BE2C (cell line): Measurements from ENCODE around the gene RIMBP2.
"Not testable (repeated sequence)": the region's sequence is repeated elsewhere in the genome, so short reads cannot be mapped to it uniquely, and the experiment has no call there.

Source experiments
- DNase-seq: peaks from one replicate; pipeline ENCODE4 v3.0.0-alpha.2; 2020
- H3K27me3 ChIP-seq: fragments of 250-450 bp; sonication (Bioruptor Pico); 2 replicates; pipeline ENCODE4 v1.5.1; 2020; ENCODE audit warnings: mild to moderate bottlenecking
- H3K36me3 ChIP-seq: fragments of 250-450 bp; sonication (Bioruptor Pico); 2 replicates; pipeline ENCODE4 v1.5.1; 2020; ENCODE audit warnings: mild to moderate bottlenecking
- H3K4me1 ChIP-seq: fragments of 250-450 bp; sonication (Bioruptor Pico); 2 replicates; pipeline ENCODE4 v1.5.1; 2020
- H3K4me3 ChIP-seq: 2 replicates; pipeline ENCODE4 v1.5.1; 2011; ENCODE audit warnings: low read depth, low read length
- H3K9me3 ChIP-seq: fragments of 250-450 bp; sonication (Bioruptor Pico); 2 replicates; pipeline ENCODE4 v1.5.1; 2020
- CTCF ChIP-seq: IDR thresholded peaks from 2 replicates; pipeline ENCODE4 v1.5.1; 2012; ENCODE audit warnings: mild to moderate bottlenecking, low read depth, low read length

The RIMBP2 gene

GRCh38 chr12:130742112-130742511 is 26.0 kb upstream of the RIMBP2 start:
- no peak for TF ChIP-seq CTCF
- H3K9me3 ChIP-seq = peaks cover 2% of the 10 kb centered on the region; the same call in 1 of the 2 replicates
- no peaks in the 10 kb centered on the region for H3K4me1 ChIP-seq
- no peaks in the 10 kb centered on the region for H3K36me3 ChIP-seq
- no peak overlapping the region for H3K4me3 ChIP-seq
- H3K27me3 ChIP-seq = no peaks in the 10 kb centered on the region
- DNase-seq = no peak

- no peak for DNase-seq
- Histone ChIP-seq H3K9me3 (peaks cover 2% of the 10 kb centered on the region; the same call in 1 of the 2 replicates), H3K27me3 (no peaks in the 10 kb centered on the region), H3K36me3 (no peaks in the 10 kb centered on the region), H3K4me3 (no peak overlapping the region), H3K4me1 (no peaks in the 10 kb centered on the region)
- no peak for TF ChIP-seq CTCF
Measured at GRCh38 chr12:130739571-130739970, 23.5 kb upstream of the RIMBP2 start.

GRCh38 chr12:130738403-130738802 is 22.3 kb upstream of the RIMBP2 start:
- H3K4me3 ChIP-seq, H3K36me3 ChIP-seq, H3K27me3 ChIP-seq: not testable (repeated sequence)

GRCh38 chr12:130737731-130738130 is 21.6 kb upstream of the RIMBP2 start:
- TF ChIP-seq CTCF = no peak
- DNase-seq = no peak
- no peak overlapping the region for H3K4me3 ChIP-seq
- H3K4me1 ChIP-seq = no peaks in the 10 kb centered on the region
- no peaks in the 10 kb centered on the region for H3K27me3 ChIP-seq
- H3K36me3 ChIP-seq = no peaks in the 10 kb centered on the region
- H3K9me3 ChIP-seq = peaks cover 2% of the 10 kb centered on the region; the same call in 1 of the 2 replicates

More at GRCh38 chr12:130738403-130738802, 22.3 kb upstream of the RIMBP2 start:
- not testable (repeated sequence) for DNase-seq, H3K9me3 ChIP-seq, H3K4me1 ChIP-seq

GRCh38 chr12:130729344-130729743 is 13.2 kb upstream of the RIMBP2 start:
- 0 out of 2 replicates have a peak, but pooled peaks cover 3% of the 10 kb centered on the region for H3K4me1 ChIP-seq
- no peaks in the 10 kb centered on the region for H3K36me3 ChIP-seq
- no peak overlapping the region for H3K4me3 ChIP-seq
- H3K9me3 ChIP-seq = peaks cover 4% of the 10 kb centered on the region
- no peak for TF ChIP-seq CTCF
- DNase-seq = no peak
- no peaks in the 10 kb centered on the region for H3K27me3 ChIP-seq

- H3K4me1 ChIP-seq = 0 out of 2 replicates have a peak, but pooled peaks cover 3% of the 10 kb centered on the region
- no peak for DNase-seq
- no peaks in the 10 kb centered on the region for H3K27me3 ChIP-seq
- no peak overlapping the region for H3K4me3 ChIP-seq
- no peak for TF ChIP-seq CTCF
- H3K9me3 ChIP-seq = peaks cover 4% of the 10 kb centered on the region
- no peaks in the 10 kb centered on the region for H3K36me3 ChIP-seq
Measured at GRCh38 chr12:130728158-130729058, 12.3 kb upstream of the RIMBP2 start.
